HEK293 (cell line): ENCODE data around the gene CLSTN1.

Experiments
- CTCF ChIP-seq: fragments of 450-650 bp; formaldehyde crosslinking; IDR thresholded peaks from 2 replicates; pipeline ENCODE4 v1.5.1; 2016; ENCODE audit warnings: missing biosample characterization, missing genetic modification characterization
- PATZ1 ChIP-seq: fragments of 450-650 bp; formaldehyde crosslinking; IDR thresholded peaks from 2 replicates; pipeline ENCODE4 v1.5.1; 2016; ENCODE audit warnings: missing biosample characterization, missing genetic modification characterization
- PRDM10 ChIP-seq: fragments of 450-650 bp; formaldehyde crosslinking; IDR thresholded peaks from 2 replicates; pipeline ENCODE4 v1.5.1; 2016; ENCODE audit warnings: missing biosample characterization, missing genetic modification characterization
- REST ChIP-seq: fragments of 450-650 bp; formaldehyde crosslinking; IDR thresholded peaks from 2 replicates; pipeline ENCODE4 v1.5.1; 2016; ENCODE audit warnings: missing biosample characterization, missing genetic modification characterization
- SETDB1 ChIP-seq: IDR thresholded peaks from one replicate; pipeline ENCODE4 v1.6.1; 2017; ENCODE audit warnings: mild to moderate bottlenecking, low read length, moderate library complexity, mixed read lengths; ENCODE audit not compliant: insufficient read length
- ZBTB11 ChIP-seq: fragments of 450-650 bp; formaldehyde crosslinking; conservative IDR thresholded peaks from 2 replicates; pipeline ENCODE4 v1.5.1; 2016; ENCODE audit warnings: low read depth, missing biosample characterization, missing genetic modification characterization
- ZIC2 ChIP-seq: fragments of 450-650 bp; formaldehyde crosslinking; IDR thresholded peaks from 2 replicates; pipeline ENCODE4 v1.5.1; 2016; ENCODE audit warnings: missing biosample characterization, missing genetic modification characterization
- ZNF175 ChIP-seq: fragments of 450-650 bp; formaldehyde crosslinking; IDR thresholded peaks from 2 replicates; pipeline ENCODE4 v1.5.1; 2016; ENCODE audit warnings: missing biosample characterization, missing genetic modification characterization
- ZNF280D ChIP-seq: fragments of 450-650 bp; formaldehyde crosslinking; IDR thresholded peaks from 2 replicates; pipeline ENCODE4 v1.5.1; 2016; ENCODE audit warnings: missing biosample characterization, missing genetic modification characterization
- ZNF398 ChIP-seq: fragments of 450-650 bp; formaldehyde crosslinking; IDR thresholded peaks from 2 replicates; pipeline ENCODE4 v1.5.1; 2017; ENCODE audit warnings: missing biosample characterization, missing genetic modification characterization
- ZNF449 ChIP-seq: fragments of 450-650 bp; formaldehyde crosslinking; IDR thresholded peaks from 2 replicates; pipeline ENCODE4 v1.5.1; 2017; ENCODE audit warnings: missing biosample characterization, mild to moderate bottlenecking, missing genetic modification characterization, moderate library complexity
- ZNF561 ChIP-seq: fragments of 450-650 bp; IDR thresholded peaks from 2 replicates; pipeline ENCODE4 v1.5.1; 2018; ENCODE audit warnings: missing biosample characterization, missing genetic modification characterization, borderline replicate concordance
- ZNF707 ChIP-seq: fragments of 450-650 bp; formaldehyde crosslinking; IDR thresholded peaks from 2 replicates; pipeline ENCODE4 v1.5.1; 2016; ENCODE audit warnings: missing biosample characterization, missing genetic modification characterization
- ZSCAN23 ChIP-seq: fragments of 450-650 bp; formaldehyde crosslinking; IDR thresholded peaks from 2 replicates; pipeline ENCODE4 v1.5.1; 2016; ENCODE audit warnings: missing biosample characterization, missing genetic modification characterization

The CLSTN1 gene

GRCh38 chr1:9825093-9826074 is 1.6 kb upstream of the CLSTN1 start (continued):
- no peak for TF ChIP-seq ZNF280D (tag by site-specific recombination)
- peak; percentile 69 for TF ChIP-seq ZNF561 (tag by site-specific recombination)
- peak; percentile 34; the same call in 1 of the 2 replicates for TF ChIP-seq ZNF449 (tag by site-specific recombination)
- TF ChIP-seq ZBTB11 (tag by site-specific recombination), result peak; percentile 57
- no peak for TF ChIP-seq REST (tag by site-specific recombination)
- no peak for TF ChIP-seq SETDB1
- TF ChIP-seq ZNF707, result no peak
- TF ChIP-seq CTCF (tag by site-specific recombination), result 0 out of 2 replicates have a peak, but pooled peaks have one; percentile 28
- peak; percentile 97 for TF ChIP-seq ZIC2
- TF ChIP-seq ZNF175 (tag by site-specific recombination), result no peak
- peak; percentile 84 for TF ChIP-seq PRDM10 (tag by site-specific recombination)
- 0 out of 2 replicates have a peak, but pooled peaks have one; percentile 28 for TF ChIP-seq ZSCAN23 (tag by site-specific recombination)
- peak; percentile 57; the same call in 1 of the 2 replicates for TF ChIP-seq ZNF398 (tag by site-specific recombination)
- peak; percentile 92 for TF ChIP-seq PATZ1 (tag by site-specific recombination)
